GM21447 (cell line): ENCODE measurements around the gene DDRGK1.

Experiments used
- ATAC-seq: cut with Tn5 transposase; IDR thresholded peaks from one replicate; pipeline ENCODE4 v1.9.1; 2021; ENCODE audit not compliant: unreplicated experiment

The DDRGK1 gene

DNA sequence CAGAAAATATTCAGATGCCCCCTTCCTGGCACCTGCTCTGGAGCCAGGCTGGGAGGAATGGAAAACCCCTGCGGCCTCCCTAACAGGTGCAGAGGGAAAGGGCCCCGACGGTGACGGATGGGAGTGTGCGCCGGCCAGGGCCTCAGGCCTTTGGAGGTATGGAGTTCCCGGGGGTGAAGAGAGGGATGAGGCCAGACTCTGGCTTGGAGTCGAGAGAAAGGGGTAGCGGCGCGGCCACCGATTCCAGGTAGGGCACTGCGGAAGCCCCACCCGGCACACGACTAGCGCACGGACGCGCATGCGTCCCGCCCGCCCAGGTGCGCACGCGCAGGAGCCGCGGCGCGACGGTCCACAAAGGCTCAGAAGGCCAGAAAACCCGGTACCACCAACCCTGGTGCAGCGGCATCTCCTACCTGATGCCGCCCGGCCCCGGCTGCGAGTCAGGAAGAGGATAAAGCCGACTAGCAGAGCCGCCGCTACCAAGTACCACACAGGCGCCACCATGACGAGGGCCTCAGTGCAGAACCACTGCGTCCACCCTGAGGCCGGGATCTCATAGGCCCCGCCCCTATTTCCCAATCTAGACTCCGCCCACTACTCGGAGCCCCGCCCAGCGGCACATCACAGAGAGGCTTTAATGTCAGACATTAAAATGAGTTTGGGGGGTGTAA is at the start of gene DDRGK1:
Gene DDRGK1 (minus strand): TSS at position 559 of the 671 bp plus-strand sequence. CDS start 55 bp downstream, at position 504.
- ATAC-seq = peak; percentile 81

DNA sequence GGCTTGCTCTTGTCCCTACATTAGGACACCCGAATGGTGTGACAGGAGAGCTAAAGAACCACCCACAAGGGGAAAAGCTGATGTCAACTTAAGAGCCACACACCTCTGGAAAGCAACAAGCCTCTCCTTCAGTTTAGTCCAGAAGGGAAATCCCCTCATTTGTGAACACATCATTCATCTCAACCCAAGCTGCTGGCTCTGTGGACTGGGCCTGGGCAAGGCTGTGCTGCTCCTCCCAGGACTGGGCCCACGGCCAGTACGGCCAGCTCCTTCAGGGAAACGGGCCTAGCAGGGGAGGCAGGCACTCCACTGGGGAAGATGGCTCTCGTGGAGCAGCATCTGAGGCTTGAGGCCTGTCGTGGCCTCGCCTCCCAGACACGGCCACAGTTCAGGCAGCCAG is 47.3 kb upstream of the DDRGK1 start:
- no peak for ATAC-seq

DNA sequence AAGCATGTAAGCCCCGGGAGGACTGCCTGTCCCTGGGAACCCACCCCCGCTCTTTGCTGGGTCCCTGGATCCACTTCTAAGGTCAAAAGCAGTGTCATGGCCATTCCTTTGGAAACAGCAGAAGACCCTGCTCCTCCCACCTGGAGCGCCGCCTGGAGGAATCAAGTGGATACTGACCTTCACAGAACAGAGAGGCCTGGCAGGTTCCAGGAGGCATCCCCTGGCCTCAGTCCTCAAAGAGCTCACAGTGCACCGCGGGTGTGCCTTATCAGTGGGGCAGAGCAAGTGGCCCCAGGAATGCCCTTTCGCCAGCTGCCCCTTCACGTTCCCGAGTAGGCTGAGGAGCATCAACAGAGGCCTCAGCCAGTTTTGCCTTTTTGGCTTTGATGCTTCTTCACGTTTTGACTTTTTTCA is 45.6 kb upstream of the DDRGK1 start:
- no peak for ATAC-seq

DNA sequence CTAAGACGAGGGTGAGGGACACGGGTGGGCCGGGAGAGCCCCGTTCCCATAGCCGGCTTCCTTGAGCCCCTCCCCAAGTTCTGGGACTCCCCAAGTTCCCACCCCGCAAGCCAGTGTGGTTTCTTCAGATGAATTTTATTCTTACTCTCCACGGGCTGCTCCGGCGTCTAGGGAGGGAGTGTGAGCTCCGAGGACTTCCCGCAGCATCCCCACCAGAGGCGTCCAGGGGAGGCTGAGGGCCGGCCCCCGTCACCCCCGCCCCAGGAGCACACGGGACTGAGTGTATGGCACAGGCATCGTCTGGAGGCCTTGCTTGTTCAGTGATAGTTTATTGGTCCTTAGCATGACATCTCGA is 44.5 kb upstream of the DDRGK1 start:
- no peak for ATAC-seq

DNA sequence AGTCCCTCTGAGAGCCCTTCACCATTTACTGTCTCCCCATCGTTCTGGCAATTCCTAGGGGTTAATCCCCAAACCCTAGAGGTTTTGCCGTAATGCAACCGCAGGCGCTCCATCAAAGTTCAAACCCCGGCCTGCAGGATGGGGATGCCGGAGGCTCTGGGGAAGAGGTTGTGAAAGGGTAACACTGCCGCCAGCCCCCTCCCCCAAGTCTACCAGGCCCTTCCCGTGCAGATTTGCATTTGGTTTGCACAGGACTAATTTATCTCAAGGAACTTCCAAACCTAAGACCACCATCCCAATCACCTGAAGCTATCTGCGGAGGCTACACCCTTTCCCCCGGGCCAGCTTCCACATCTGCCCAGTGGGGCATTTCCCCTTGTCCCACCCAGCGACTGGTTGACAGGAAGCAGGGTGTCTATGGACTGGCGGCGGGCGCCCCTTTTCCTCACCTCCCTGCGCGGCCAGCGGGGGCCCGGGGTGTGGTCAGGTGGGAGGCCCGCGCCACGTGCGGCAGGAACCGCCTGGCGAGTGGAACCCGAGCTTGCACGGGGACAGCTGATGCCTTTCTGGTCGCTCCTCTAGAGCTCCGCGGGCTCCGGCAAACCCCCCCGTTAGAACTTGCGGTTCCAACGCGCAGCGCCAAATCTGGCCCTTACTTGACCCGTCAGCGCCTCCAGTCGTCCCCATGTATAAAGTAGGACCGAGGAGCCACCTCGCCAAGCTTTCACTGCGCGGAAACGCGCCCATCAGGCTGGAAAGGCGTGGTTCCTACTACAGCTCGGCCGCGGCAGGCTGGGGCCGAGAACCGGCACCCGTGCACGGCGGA is 43.9 kb upstream of the DDRGK1 start:
- ATAC-seq = no peak

DNA sequence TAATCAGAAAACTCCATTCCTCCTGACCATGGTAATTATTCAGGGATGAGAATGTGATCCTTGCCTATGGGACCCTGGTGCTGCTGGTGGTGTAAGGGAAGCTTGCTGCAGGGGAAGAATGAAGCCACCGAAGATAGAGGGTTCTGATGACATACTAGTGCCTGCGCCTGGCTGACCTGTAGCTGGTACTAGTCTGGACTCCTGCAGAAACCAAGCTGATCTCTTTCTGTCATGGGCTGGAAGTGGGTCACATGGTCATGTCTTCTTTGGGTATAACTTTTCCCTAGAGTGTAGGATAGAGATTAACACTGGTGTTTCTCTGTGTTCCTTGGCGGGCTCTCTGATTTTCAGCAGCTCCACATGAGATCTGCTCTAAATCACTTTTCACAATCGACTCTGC is 43.2 kb upstream of the DDRGK1 start:
- ATAC-seq = no peak

DNA sequence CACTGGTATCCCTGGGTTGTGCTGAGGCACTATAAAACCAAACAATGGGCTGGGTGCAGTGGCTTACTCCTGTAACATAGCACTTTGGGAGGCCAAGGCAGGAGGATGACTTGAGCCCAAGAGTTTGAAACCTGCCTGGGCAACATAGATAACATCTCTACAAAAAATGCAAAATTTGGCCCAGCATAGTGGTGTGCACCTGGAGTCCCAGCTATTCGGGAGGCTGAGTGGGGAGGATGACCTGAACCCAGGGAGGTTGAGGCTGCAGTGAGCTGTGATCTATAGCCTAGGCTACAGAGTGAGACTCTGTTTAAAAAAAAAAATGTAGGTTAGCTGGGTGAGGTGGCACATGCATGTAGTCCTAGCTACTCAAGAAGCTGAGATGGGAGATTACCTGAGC is 42.2 kb upstream of the DDRGK1 start:
- ATAC-seq = no peak

DNA sequence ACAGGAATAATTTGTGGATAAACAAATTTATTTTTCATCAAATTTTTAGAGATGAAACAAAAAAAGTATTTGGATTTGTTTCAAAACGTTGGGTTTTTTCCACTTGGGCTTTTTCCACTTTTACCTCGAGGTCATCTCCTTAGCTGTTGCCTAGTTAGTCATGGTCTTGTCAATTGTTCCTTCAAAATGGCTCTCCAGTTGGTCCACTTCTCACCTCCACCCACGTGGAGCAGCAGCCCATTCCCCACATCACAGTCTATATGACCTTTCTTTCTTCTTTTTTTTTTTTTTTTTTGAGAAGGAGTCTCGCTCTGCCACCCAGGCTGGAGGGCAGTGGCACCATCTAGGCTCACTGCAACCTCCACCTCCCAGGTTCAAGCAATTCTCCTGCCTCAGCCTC is 41.2 kb upstream of the DDRGK1 start:
- no peak for ATAC-seq

DNA sequence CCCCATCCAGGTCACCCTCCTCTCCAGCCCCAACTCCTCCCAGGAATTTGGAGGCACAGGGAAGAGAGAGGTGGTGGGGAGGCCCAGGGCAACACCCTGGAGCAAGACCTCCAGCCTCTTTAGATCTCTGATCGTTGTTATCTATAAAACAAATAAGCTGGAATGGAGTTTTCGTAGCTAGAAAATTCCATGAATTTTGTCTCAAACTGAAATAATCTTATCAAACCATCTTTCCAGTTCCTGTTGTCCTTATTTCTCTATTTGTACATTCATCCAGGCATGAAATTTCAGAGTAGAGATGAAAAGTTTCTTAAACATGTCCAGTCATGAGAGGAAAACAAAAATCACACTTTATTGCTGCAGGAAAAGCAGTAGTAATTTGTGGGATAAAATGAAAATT is 40.7 kb upstream of the DDRGK1 start:
- no peak for ATAC-seq

DNA sequence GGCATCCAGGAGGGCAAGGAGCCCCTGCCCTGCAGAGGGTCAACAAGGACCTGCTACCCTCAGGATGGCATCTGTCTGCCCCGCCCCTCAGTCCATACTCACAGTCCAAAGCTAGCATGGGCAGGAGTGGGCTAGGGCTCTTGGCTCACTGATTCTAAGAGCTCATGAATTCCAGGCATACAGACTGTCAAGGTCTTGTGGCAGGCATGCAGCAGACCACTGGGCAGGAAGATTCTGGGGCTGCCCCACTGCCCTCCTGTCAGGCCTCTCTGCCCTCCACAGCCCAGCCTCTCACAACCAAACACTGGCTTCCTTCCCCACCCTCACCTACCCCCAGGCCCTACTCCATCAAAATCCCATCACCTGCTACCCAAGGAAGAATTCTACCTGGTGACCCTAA is 40.1 kb upstream of the DDRGK1 start:
- ATAC-seq = no peak

DNA sequence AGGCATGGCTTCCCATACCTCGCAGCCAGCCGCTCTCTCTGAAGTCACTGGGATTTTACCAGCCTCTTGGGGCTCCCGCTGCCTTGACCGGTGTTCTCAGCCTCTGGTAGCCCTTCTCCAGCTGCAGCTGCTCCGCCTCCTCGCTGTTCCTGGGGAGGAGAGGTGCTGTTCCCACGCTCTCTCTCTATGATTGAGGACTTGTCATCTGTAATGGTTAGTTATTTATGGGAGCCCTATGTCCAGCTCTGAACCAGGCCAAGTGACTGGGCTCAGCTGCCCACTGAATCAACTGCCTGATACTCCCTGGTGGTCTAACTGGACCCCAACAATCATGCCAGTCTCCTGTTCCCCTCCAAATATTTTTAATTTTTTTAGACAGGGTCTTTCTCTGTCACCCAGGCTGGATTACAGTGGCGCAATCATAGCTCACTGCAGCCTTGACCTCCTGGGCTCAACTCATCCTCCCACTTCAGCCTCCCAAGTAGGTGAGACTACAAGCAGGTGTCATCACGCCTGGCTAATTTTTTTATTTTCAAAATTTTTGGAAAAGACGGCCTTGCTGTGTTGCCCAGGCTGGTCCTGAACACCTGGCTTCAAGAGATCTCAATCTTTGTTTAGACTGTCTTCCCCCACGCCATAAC is 39.4 kb upstream of the DDRGK1 start:
- no peak for ATAC-seq

DNA sequence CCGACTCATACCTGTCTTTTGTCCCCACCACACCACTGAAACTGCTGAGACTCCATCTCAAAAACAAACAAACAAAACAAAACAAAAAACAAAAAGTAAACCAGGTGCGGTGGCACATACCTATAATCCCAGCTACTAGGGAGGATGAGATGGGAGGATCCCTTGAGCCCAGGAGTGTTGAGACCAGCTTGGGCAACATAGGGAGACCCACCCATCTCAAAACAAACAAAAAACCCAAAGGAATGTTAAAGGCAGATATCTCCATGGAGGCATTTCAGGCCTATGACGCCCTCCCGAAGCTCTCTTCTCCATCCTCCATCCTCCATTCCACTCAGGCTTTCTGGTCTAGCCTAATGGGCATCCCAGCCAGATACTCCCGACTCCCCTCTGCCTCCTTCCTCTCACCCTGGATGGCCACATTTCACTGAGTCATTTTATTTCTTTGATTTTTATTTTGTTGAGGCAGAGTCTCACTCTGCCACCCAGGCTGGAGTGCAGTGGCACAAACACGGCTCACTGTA is 37.8 kb upstream of the DDRGK1 start:
- no peak for ATAC-seq

DNA sequence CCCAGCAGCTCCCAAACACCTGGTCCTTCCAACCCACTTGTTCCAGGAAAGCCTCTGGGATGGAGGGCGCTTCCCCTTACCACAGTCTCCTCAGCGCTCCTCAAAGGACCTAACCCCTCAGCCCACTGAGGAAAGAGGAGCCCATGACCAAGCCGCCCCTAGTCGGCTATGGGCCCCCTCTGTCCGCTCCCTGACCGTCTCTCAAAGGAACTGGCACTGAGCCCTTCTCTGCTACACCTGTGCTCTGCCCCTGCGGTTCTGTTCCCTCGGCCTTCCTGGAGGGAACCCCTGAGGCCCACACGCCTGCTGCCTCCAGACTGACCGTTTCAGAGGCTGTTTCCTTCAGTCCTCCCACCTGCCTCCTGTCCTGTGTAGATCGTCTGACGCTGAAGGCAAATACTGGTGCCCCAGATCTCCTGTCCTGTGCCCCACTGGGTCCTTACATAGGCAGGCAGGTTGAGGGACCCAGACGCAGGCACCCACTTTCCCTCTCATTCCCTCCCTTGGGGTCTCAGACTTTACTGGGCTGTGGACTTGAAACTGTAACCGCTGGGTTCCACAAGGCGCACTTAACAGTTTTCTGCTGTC is 36.4 kb upstream of the DDRGK1 start:
- ATAC-seq = no peak

DNA sequence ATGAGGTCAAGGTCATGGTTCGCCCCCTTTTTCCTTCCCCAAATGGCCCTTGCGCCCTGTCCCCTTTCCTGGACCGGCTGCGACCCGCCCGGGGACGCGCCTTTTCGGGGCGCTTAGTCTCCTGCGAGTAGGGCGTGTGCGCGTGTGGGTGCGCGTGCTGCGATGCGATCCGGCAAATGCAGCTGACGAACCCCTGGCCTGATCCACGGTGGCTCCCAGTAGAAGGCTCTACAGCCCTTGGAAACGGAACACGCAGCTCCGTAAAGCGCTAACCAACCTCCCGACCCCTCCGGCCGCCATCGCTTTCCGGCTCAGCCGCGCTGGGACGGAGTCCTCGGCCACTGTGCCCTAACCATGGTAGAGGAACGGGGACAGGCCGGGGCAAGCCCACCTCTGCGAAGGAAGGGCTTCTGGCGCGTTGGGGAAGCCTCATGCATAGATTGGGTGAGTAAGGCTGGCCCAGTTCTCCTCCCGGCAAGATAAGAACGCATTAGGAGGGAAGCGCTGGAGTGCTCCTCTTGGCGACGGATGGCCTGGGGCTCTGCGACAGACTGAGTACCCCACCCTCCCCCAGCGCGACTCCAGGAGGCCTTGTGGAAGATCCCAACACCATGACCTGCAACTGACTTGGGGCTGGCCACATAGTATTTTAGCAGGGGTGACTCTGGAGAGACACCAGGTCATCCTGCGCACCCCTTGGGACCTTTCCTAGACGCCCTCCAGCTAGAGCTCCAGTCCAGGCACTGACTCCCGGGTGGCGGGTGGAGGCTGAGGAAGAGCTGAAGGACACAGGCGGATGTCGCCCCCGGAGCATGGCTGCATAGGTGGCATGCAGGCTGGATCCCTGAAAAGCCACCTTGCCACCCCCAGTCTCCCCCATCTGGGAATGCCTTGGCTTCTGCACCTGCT is 35.6 kb upstream of the DDRGK1 start:
- ATAC-seq = no peak

DNA sequence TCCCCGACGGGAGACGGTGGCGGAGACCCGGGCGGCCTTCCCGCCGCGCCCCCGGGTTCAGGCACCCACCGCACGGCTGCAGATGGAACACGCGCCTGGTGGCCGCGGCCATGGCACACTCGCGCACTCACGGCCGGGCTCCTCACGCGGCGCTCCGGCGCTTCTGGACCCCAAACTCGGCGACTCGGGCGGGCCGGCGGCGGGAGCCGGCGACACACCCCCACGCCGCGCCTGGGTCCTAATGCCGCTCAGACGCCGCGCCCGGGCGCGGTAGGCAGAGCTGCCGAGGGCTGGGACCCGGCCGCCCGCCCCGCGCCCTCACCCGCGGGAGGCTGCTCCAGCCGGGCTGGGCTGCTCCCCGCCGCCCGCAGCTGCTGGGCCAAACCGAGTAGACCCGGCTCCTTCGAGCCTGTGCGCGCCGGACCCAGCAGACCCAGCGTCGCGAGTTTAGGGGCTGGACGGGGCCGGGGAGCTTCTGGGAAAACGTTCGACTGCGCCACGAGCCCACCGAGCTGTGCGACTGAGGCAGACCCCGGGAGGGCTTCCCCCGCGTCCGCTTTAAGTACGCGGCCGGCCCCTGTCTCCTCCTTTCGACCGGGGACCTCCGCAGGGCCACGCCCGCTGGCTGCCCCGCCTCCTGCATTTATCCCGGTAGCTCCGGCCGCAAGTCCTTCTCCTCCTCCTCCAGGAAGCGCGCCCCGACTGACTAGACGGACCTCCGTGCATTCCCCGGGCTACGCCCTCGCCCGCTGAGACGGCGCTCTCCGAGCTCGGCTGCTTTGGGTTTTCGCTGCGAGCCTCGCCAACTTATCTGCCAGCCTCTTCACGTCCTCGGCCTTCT is 34.8 kb upstream of the DDRGK1 start, which contains the start of gene SLC4A11:
Gene SLC4A11 (minus strand): TSS at position 165 of the 841 bp plus-strand sequence. CDS start 53 bp downstream, at position 112.
- ATAC-seq = no peak

DNA sequence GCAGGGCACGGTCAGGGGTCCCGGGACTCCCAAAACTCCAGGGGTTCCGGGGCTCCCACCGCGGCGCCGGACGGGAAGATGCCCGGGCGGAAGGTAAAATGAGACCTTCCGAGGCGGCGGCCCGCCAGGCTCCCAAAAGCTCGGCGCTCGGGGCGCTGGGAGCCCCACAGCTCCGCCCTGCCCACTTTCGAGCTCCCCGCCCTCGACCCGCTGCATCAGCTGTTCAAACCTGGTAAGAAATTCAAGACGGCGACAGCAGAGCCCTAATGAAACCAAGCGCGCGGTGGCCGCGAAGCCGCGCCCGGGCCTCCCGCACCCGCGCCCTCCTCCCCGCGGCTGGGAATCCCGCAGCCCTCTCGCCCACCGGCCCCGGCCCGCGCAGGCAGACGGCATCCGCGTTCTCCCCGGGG is 34.1 kb upstream of the DDRGK1 start:
- no peak for ATAC-seq

DNA sequence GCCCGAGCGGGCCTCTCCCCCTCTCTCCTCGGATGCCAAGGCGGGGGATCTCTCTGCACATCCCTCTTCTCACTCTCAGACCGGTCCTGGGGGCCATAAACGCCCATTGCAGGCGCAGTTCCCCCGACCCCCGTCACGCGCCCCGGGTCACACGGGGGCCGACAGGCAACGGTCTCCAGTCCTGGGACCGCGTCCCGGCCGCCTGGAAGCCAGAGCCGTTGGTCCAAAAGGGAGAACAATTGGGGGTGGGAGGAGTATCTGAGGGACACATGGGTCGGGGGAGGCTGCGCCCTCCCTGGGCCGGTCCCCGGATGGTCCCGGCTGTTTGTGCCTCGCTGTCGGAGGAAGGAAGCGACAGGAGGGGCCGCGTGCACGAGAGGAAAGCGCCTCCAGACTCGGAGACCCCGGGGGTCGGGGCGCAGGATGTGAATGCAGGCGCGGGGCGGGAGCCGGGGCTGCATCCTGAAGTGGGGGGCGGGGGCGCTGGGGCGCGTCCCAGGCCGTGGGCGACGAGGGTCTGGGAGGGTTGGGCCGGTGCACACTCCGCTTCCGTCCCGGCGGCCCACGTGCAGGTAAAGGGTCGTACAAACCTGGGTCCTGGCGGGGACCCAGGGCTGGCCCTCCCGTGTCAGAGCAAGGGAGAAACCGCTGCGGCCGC is 33.6 kb upstream of the DDRGK1 start:
- no peak for ATAC-seq

DNA sequence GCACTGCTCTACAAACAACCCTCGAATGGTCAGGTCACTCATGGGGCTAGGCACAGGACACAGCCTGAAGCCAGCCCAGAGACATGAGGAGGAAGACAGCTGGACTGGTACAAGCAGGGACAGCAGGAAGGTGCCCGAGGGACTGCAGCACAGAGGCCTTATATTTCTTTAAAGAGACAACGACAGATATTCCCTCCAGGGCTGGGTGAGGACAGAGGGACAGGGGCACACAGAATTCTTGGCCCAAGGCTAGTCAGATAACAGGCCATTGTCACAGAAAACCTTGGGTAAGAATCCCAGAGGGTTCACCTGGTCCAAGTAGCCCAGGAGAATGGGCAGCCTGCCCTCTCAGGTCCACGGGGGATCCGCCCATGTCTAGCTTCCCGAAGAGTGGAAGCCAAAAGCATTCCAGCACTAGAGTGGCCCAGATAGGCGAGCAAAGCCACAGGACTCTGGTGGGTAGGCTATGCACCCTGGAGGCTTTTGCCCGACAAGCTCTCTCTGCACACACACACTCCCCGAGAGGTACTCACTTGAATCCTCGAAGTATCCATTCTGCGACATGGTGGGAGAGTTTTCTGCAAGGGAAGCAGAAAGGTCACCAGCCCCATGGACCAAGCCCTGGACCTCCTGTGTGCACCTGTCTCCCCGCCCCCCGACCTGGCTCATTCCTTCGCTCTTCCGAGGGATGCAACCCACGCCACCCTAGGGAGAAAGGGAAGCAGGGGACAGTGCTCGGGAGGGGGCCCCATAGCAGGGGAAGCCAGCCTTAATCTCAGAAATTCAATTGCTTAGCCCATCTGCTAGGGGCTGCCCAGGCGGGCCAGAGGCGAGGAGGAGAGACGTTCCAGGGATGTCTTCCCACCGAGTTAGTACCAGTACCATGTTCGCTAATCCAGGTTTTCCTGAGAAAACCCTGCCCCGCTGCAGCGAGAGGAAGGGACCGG is 32.8 kb upstream of the DDRGK1 start:
- ATAC-seq = no peak
